ENCODE data around the gene ARFIP1. TPM values are rescaled to one million over a fixed set of nuclear protein-coding genes. Genes with fewer than 3 reads are reported as not detected.
"Not testable (repeated sequence)": the region's sequence is repeated elsewhere in the genome, so short reads cannot be mapped to it uniquely, and the experiment has no call there.

ARFIP1 gene
- total RNA-seq, 1 donor from 2014 or later, result 41.6 TPM

DNA sequence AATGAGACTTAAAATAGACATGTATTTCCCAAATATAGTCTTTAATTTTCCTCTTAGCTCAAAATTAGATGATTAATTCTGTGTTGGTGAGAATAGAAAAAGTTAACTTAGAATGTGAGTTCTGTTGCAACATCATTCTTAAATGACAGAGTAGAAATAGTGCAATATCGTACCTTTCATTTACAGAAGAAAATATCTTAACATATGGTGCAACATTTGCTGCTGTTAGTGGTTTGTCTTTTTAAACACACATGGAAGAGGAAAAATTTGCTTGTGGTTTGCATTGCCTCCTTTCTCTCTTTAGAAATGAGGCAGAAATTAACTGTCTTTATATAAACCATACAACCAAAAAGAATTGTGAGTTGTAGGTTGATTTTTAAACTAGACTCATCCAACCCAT lies 117.1 kb downstream of the ARFIP1 start:
- Mint-ChIP-seq H3K36me3 (ENCODE audit: low read depth, unreplicated experiment) (peaks cover 17% of the 10 kb centered on the region), H3K27me3 (ENCODE audit: unreplicated experiment) (no peaks in the 10 kb centered on the region), H3K27ac (ENCODE audit: unreplicated experiment) (no peak overlapping the region), H3K4me1 (ENCODE audit: unreplicated experiment) (no peaks in the 10 kb centered on the region), H3K4me3 (ENCODE audit: unreplicated experiment) (no peak overlapping the region), H3K9me3 (ENCODE audit: unreplicated experiment) (no peaks in the 10 kb centered on the region)
- DNase-seq (ENCODE audit: low spot score), result no peak
- TF ChIP-seq, protein P1, sequence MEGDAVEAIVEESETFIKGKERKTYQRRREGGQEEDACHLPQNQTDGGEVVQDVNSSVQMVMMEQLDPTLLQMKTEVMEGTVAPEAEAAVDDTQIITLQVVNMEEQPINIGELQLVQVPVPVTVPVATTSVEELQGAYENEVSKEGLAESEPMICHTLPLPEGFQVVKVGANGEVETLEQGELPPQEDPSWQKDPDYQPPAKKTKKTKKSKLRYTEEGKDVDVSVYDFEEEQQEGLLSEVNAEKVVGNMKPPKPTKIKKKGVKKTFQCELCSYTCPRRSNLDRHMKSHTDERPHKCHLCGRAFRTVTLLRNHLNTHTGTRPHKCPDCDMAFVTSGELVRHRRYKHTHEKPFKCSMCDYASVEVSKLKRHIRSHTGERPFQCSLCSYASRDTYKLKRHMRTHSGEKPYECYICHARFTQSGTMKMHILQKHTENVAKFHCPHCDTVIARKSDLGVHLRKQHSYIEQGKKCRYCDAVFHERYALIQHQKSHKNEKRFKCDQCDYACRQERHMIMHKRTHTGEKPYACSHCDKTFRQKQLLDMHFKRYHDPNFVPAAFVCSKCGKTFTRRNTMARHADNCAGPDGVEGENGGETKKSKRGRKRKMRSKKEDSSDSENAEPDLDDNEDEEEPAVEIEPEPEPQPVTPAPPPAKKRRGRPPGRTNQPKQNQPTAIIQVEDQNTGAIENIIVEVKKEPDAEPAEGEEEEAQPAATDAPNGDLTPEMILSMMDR (IDR thresholded peaks at IDR 0.05; ENCODE audit: unreplicated experiment), result no peak

GRCh38 chr4:152898133-152898532 lies 118.4 kb downstream of the ARFIP1 start:
- not testable (repeated sequence) for H3K27me3 Mint-ChIP-seq (ENCODE audit: unreplicated experiment); H3K4me3 Mint-ChIP-seq (ENCODE audit: unreplicated experiment); H3K9me3 Mint-ChIP-seq (ENCODE audit: unreplicated experiment); DNase-seq (ENCODE audit: low spot score); H3K27ac Mint-ChIP-seq (ENCODE audit: unreplicated experiment); H3K4me1 Mint-ChIP-seq (ENCODE audit: unreplicated experiment)
- peaks cover 10% of the 10 kb centered on the region for H3K36me3 Mint-ChIP-seq (ENCODE audit: low read depth, unreplicated experiment)

DNA sequence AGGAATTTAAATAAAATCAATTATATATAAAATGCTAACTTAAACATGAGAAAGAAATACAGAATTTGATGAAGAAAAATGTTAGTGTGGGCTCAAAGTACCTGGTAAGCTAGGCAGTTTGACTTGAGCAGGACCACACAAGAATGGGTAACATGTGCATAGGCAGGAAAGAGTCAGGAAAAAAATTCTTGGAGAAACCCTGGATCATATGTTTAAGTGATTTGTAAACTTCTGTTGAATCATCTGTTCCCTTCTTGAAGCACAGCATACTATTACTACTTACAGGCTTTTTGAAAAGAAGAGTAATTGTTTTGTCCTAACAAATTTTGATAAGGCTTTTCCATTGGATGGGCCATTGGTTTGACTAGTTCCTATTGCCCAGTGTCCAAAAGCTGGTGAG lies 118.9 kb downstream of the ARFIP1 start:
- H3K4me1 Mint-ChIP-seq (ENCODE audit: unreplicated experiment), result no peaks in the 10 kb centered on the region
- no peaks in the 10 kb centered on the region for H3K27me3 Mint-ChIP-seq (ENCODE audit: unreplicated experiment)
- H3K4me3 Mint-ChIP-seq (ENCODE audit: unreplicated experiment), result no peak overlapping the region

GRCh38 chr4:152900395-152900794 lies 120.6 kb downstream of the ARFIP1 start:
- no peak overlapping the region for H3K27ac Mint-ChIP-seq (ENCODE audit: unreplicated experiment)
- H3K36me3 Mint-ChIP-seq (ENCODE audit: low read depth, unreplicated experiment), result peaks cover 14% of the 10 kb centered on the region
- no peaks in the 10 kb centered on the region for H3K4me1 Mint-ChIP-seq (ENCODE audit: unreplicated experiment)
- H3K27me3 Mint-ChIP-seq (ENCODE audit: unreplicated experiment), result no peaks in the 10 kb centered on the region
- no peaks in the 10 kb centered on the region for H3K9me3 Mint-ChIP-seq (ENCODE audit: unreplicated experiment)
- TF ChIP-seq, protein P1 (IDR thresholded peaks at IDR 0.05; ENCODE audit: unreplicated experiment), result no peak
- DNase-seq (ENCODE audit: low spot score), result no peak
- no peak overlapping the region for H3K4me3 Mint-ChIP-seq (ENCODE audit: unreplicated experiment)

More for the DNA sequence above, 118.9 kb downstream of the ARFIP1 start:
- Mint-ChIP-seq H3K9me3 (ENCODE audit: unreplicated experiment) (no peaks in the 10 kb centered on the region), H3K27ac (ENCODE audit: unreplicated experiment) (no peak overlapping the region), H3K36me3 (ENCODE audit: low read depth, unreplicated experiment) (peaks cover 10% of the 10 kb centered on the region)
- no peak for DNase-seq (ENCODE audit: low spot score)
- TF ChIP-seq, protein P1 (IDR thresholded peaks at IDR 0.05; ENCODE audit: unreplicated experiment), result no peak

- H3K9me3 Mint-ChIP-seq (ENCODE audit: unreplicated experiment), result no peaks in the 10 kb centered on the region
- DNase-seq (ENCODE audit: low spot score), result no peak
- peaks cover under 1% of the 10 kb centered on the region for H3K4me1 Mint-ChIP-seq (ENCODE audit: unreplicated experiment)
- H3K27ac Mint-ChIP-seq (ENCODE audit: unreplicated experiment), result no peak overlapping the region
- peaks cover 10% of the 10 kb centered on the region for H3K36me3 Mint-ChIP-seq (ENCODE audit: low read depth, unreplicated experiment)
- TF ChIP-seq, protein P1 (IDR thresholded peaks at IDR 0.05; ENCODE audit: unreplicated experiment), result no peak
- no peak overlapping the region for H3K4me3 Mint-ChIP-seq (ENCODE audit: unreplicated experiment)
- no peaks in the 10 kb centered on the region for H3K27me3 Mint-ChIP-seq (ENCODE audit: unreplicated experiment)
Observed at GRCh38 chr4:152901205-152901604, 121.5 kb downstream of the ARFIP1 start.

DNA sequence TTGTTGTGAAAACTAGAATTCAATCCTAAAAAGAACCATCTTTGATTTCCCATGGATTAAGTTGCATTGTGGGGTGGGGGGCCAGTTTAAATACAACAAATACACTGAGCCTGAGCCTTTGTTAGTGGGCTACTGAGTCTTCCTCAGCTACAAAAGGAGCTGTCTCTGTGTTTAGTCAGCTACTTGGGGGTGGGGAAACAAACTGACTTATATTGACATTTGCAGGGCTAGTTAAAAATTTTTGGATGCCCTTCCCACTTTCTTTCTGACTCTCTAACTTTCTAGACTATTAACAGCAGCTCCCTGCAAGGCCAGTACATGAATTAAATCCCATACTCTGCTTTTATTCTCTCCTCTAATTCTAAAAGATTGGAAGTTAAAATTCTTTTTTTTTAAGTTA lies 123.9 kb downstream of the ARFIP1 start:
- TF ChIP-seq, protein P1 (IDR thresholded peaks at IDR 0.05; ENCODE audit: unreplicated experiment), result no peak
- H3K4me1 Mint-ChIP-seq (ENCODE audit: unreplicated experiment), result peaks cover 9% of the 10 kb centered on the region
- no peaks in the 10 kb centered on the region for H3K9me3 Mint-ChIP-seq (ENCODE audit: unreplicated experiment)
- H3K27ac Mint-ChIP-seq (ENCODE audit: unreplicated experiment), result no peak overlapping the region
- peaks cover 21% of the 10 kb centered on the region for H3K36me3 Mint-ChIP-seq (ENCODE audit: low read depth, unreplicated experiment)
- H3K27me3 Mint-ChIP-seq (ENCODE audit: unreplicated experiment), result no peaks in the 10 kb centered on the region
- H3K4me3 Mint-ChIP-seq (ENCODE audit: unreplicated experiment), result no peak overlapping the region
- no peak for DNase-seq (ENCODE audit: low spot score)
